ENCODE data around the gene SPTBN4. TPM values are rescaled to one million over a fixed set of nuclear protein-coding genes. Genes with fewer than 3 reads are reported as not detected.

Gene SPTBN4
- total and polyA plus RNA-seq, 9 donors, result 2.2 to 11.6 (median 6.2) TPM

GRCh38 chr19:40553885-40554857, 87.4 kb downstream of the SPTBN4 start:
- no peaks in the 10 kb centered on the region for H3K36me3 ChIP-seq
- no peak overlapping the region for H3K27ac ChIP-seq
- WGBS, 3 donors, result 53 to 62% (median 54%) methylated on average over 69 of the region's 69 CpGs
- intact Hi-C loops (cut with DNase I), result no loop called here
- H3K9me3 ChIP-seq, result no peaks in the 10 kb centered on the region
- DNase-seq, result no peak
- no peak for TF ChIP-seq EP300 (IDR thresholded peaks at IDR 0.05)
- no peak for TF ChIP-seq POLR2A (IDR thresholded peaks at IDR 0.05)
- no peak for TF ChIP-seq CTCF (IDR thresholded peaks at IDR 0.05)
- no peak overlapping the region for H3K4me3 ChIP-seq
- no peaks in the 10 kb centered on the region for H3K27me3 ChIP-seq
- no peaks in the 10 kb centered on the region for H3K4me1 ChIP-seq (ENCODE audit: insufficient read depth)

DNA sequence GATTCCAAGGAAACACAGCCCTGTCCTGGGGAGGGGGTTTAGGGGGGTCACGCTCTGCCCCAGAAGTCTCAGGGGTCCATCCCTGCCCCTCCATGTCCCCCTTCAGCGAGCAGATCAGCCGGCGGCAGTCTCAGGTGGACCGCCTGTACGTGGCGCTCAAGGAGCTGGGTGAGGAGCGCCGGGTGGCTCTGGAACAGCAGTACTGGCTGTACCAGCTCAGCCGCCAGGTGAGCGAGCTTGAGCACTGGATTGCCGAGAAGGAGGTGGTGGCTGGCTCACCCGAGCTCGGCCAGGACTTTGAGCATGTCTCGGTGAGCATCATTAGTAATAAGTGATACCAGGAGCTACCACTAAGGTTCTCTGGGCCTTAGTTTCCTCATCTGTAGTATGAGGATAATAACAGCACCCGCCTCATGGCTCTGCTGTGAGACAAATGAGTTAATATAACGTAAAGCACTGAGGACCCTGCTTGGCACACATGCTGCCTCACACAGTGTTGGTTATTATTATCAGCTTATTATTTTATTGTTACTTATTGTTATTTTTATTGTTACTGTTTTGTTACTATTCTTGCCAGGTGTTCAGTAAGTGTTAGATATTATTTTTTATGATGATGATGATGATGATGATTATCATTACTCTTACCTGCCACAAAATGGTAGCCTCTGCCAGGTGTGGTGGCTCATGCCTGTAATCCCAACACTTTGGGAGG, 89.3 kb downstream of the SPTBN4 start:
- WGBS, 3 donors, result 91% methylated on average over 16 to 17 of the region's 17 CpGs
- no peak for DNase-seq
- no peaks in the 10 kb centered on the region for H3K36me3 ChIP-seq
- no peak overlapping the region for H3K27ac ChIP-seq
- no peaks in the 10 kb centered on the region for H3K27me3 ChIP-seq
- H3K4me1 ChIP-seq (ENCODE audit: insufficient read depth), result no peaks in the 10 kb centered on the region
- no peaks in the 10 kb centered on the region for H3K9me3 ChIP-seq
- H3K4me3 ChIP-seq, result no peak overlapping the region
- intact Hi-C loops (cut with DNase I), result no loop called here
- no peak for TF ChIP-seq CTCF (IDR thresholded peaks at IDR 0.05)
- no peak for TF ChIP-seq POLR2A (IDR thresholded peaks at IDR 0.05)
- no peak for TF ChIP-seq EP300 (IDR thresholded peaks at IDR 0.05)

DNA sequence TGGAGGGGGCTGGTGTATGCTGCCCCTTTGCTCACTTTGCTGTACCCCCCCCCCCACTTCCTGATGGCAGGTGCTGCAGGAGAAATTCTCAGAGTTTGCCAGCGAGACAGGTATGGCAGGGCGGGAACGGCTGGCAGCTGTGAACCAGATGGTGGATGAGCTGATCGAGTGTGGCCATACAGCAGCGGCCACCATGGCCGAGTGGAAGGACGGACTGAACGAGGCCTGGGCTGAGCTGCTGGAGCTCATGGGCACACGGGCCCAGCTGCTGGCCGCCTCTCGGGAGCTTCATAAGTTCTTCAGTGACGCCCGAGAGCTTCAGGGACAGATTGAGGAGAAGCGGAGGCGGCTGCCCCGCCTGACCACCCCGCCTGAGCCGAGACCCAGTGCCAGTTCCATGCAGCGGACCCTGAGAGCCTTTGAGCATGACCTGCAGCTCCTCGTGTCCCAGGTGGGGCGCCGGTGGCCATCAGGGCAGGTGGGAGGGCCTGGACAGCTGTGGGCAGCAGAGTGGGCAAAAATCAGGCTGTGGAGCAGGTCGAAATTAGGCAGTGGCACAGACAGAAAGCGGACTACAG, 90.2 kb downstream of the SPTBN4 start:
- DNase-seq, result no peak
- Histone ChIP-seq H3K4me3 (no peak overlapping the region), H3K36me3 (no peaks in the 10 kb centered on the region), H3K4me1 (ENCODE audit: insufficient read depth) (no peaks in the 10 kb centered on the region), H3K27me3 (no peaks in the 10 kb centered on the region), H3K27ac (no peak overlapping the region), H3K9me3 (no peaks in the 10 kb centered on the region)
- TF ChIP-seq EP300 (IDR thresholded peaks at IDR 0.05) (no peak), POLR2A (IDR thresholded peaks at IDR 0.05) (no peak), CTCF (IDR thresholded peaks at IDR 0.05) (no peak)
- 86 to 93% (median 90%) methylated on average over 24 of the region's 24 CpGs for WGBS, 3 donors
- intact Hi-C loops (cut with DNase I), result no loop called here

GRCh38 chr19:40559394-40559793, 92.6 kb downstream of the SPTBN4 start:
- intact Hi-C loops (cut with DNase I), result no loop called here
- H3K27ac ChIP-seq, result no peak overlapping the region
- H3K9me3 ChIP-seq, result no peaks in the 10 kb centered on the region
- no peaks in the 10 kb centered on the region for H3K36me3 ChIP-seq
- H3K4me3 ChIP-seq, result no peak overlapping the region
- WGBS, 3 donors, result 89 to 93% (median 90%) methylated on average over 3 of the region's 3 CpGs
- TF ChIP-seq CTCF (IDR thresholded peaks at IDR 0.05) (no peak), POLR2A (IDR thresholded peaks at IDR 0.05) (no peak), EP300 (IDR thresholded peaks at IDR 0.05) (no peak)
- no peak for DNase-seq
- no peaks in the 10 kb centered on the region for H3K4me1 ChIP-seq (ENCODE audit: insufficient read depth)
- no peaks in the 10 kb centered on the region for H3K27me3 ChIP-seq

Data from ovary (tissue), 9 donors.